Endothelial cell of umbilical vein (primary cell): ENCODE data around the gene ANKRD16.

Experiments
- EZH2 ChIP-seq: IDR thresholded peaks from 2 replicates; pipeline ENCODE4 v1.6.1; 2012; ENCODE audit warnings: borderline replicate concordance, low read depth, mild to moderate bottlenecking, moderate library complexity, low read length, inconsistent platforms; ENCODE audit not compliant: severe bottlenecking
- JUN ChIP-seq: IDR thresholded peaks from 2 replicates; pipeline ENCODE4 v1.6.1; 2011; ENCODE audit warnings: borderline replicate concordance, low read depth; ENCODE audit not compliant: insufficient read length, insufficient read depth
- MAX ChIP-seq: IDR thresholded peaks from 2 replicates; pipeline ENCODE4 v1.6.1; 2011; ENCODE audit not compliant: insufficient read depth, insufficient read length
- MYC ChIP-seq: IDR thresholded peaks from one replicate; pipeline ENCODE4 v1.6.1; 2011; ENCODE audit warnings: mild to moderate bottlenecking, low read depth, low read length
- POLR2A ChIP-seq: IDR thresholded peaks from 2 replicates; pipeline ENCODE4 v1.6.1; 2012; ENCODE audit warnings: low read depth, mild to moderate bottlenecking, control low read depth, low read length
- POLR2AphosphoS5 ChIP-seq: IDR thresholded peaks from 2 replicates; pipeline ENCODE4 v1.6.1; 2012; ENCODE audit warnings: low read depth, mild to moderate bottlenecking, control low read depth, low read length, moderate library complexity; ENCODE audit not compliant: insufficient read depth
- TF ChIP-seq, protein P1 (sequence below), 2 donors: IDR thresholded peaks; 1 replicate in 1 of 2; 2 replicates in 1 of 2; pipeline ENCODE4 v1.5.1; 2011; ENCODE audit warnings: low read length in 2 of 2, mild to moderate bottlenecking in 2 of 2, moderate library complexity in 2 of 2, control low read depth in 1 of 2, inconsistent platforms in 1 of 2, low read depth in 1 of 2; ENCODE audit not compliant: insufficient read depth in 1 of 2; ENCODE audit errors: extremely low read depth in 1 of 2

DNA sequence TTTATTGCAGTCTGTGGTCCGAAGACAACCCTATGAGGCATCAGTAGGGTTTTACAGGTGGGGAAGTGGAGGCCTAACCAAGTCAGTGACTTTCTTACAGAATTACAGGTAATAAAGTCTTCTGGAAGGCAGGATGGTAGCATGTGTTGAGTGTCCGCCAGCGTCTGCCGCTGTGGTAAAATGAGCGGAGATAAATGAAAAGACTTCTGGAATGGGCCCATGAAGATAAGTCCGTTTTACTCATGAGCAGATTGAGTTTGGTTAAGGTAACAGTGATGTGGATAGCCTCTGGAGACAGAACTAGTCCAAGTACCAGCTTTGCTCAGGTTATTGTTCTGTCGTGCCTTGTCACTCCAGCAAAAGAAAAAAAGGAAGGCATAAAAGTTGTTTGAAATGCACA, 1.3 kb upstream of the ANKRD16 start:
- TF ChIP-seq, protein P1, sequence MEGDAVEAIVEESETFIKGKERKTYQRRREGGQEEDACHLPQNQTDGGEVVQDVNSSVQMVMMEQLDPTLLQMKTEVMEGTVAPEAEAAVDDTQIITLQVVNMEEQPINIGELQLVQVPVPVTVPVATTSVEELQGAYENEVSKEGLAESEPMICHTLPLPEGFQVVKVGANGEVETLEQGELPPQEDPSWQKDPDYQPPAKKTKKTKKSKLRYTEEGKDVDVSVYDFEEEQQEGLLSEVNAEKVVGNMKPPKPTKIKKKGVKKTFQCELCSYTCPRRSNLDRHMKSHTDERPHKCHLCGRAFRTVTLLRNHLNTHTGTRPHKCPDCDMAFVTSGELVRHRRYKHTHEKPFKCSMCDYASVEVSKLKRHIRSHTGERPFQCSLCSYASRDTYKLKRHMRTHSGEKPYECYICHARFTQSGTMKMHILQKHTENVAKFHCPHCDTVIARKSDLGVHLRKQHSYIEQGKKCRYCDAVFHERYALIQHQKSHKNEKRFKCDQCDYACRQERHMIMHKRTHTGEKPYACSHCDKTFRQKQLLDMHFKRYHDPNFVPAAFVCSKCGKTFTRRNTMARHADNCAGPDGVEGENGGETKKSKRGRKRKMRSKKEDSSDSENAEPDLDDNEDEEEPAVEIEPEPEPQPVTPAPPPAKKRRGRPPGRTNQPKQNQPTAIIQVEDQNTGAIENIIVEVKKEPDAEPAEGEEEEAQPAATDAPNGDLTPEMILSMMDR (IDR thresholded peaks at IDR 0.05; ENCODE audit: extremely low read depth in 1 of 2, insufficient read depth in 1 of 2, low read depth in 1 of 2, low read length in 2 of 2): no peak
- TF ChIP-seq POLR2A (no peak), MAX (no peak), POLR2AphosphoS5 (no peak), JUN (no peak), MYC (no peak), EZH2 (no peak)
